Duodenal mucosa (tissue), 2 donors: ENCODE data around the gene RAB6B.

Experiments
- H3K27ac ChIP-seq: one replicate; pipeline ENCODE4 v1.7.0; 2013; ENCODE audit warnings: low read depth, low read length
- H3K27me3 ChIP-seq, 2 donors: one replicate each; pipeline ENCODE4 v1.7.0; 2013; ENCODE audit warnings: low read length in 2 of 2, control low read depth in 1 of 2; ENCODE audit not compliant: insufficient read depth in 2 of 2, control insufficient read depth in 1 of 2
- H3K36me3 ChIP-seq, 2 donors: one replicate each; pipeline ENCODE4 v1.7.0; 2013; ENCODE audit warnings: low read length in 2 of 2, control low read depth in 1 of 2; ENCODE audit not compliant: insufficient read depth in 2 of 2, control insufficient read depth in 1 of 2
- H3K4me1 ChIP-seq, 2 donors: one replicate each; pipeline ENCODE4 v1.7.0; 2013; ENCODE audit warnings: low read length in 2 of 2, control low read depth in 1 of 2; ENCODE audit not compliant: insufficient read depth in 2 of 2, control insufficient read depth in 1 of 2
- H3K4me3 ChIP-seq, 2 donors: one replicate each; pipeline ENCODE4 v1.7.0; 2013; ENCODE audit warnings: low read length in 2 of 2, low read depth in 1 of 2
- H3K9ac ChIP-seq, 2 donors: one replicate each; pipeline ENCODE4 v1.7.0; 2013; ENCODE audit warnings: low read length in 2 of 2, low read depth in 1 of 2
- H3K9me3 ChIP-seq, 2 donors: one replicate each; pipeline ENCODE4 v1.7.0; 2013; ENCODE audit warnings: low read length in 2 of 2, control low read depth in 1 of 2; ENCODE audit not compliant: control insufficient read depth in 1 of 2

Gene RAB6B

GRCh38 chr3:133937756-133938601, 42.3 kb upstream of the RAB6B start:
- H3K27ac ChIP-seq = no peak overlapping the region
- no peak overlapping the region for H3K4me3 ChIP-seq
- H3K9me3 ChIP-seq = no peaks in the 10 kb centered on the region
- no peak overlapping the region for H3K9ac ChIP-seq
- H3K4me1 ChIP-seq = peaks cover 15 to 41% of the 10 kb centered on the region in 2 donors
- H3K27me3 ChIP-seq = no peaks in the 10 kb centered on the region
- no peaks in the 10 kb centered on the region for H3K36me3 ChIP-seq

- Histone ChIP-seq H3K9ac (no peak overlapping the region), H3K9me3 (no peaks in the 10 kb centered on the region), H3K4me3 (no peak overlapping the region), H3K4me1 (peaks cover 12 to 34% of the 10 kb centered on the region in 2 donors), H3K36me3 (no peaks in the 10 kb centered on the region), H3K27me3 (no peaks in the 10 kb centered on the region), H3K27ac (no peak overlapping the region)
These were observed 41.5 kb upstream of the RAB6B start for GRCh38 chr3:133937061-133937686.

GRCh38 chr3:133935843-133936769, 40.4 kb upstream of the RAB6B start:
- no peaks in the 10 kb centered on the region for H3K36me3 ChIP-seq
- no peak overlapping the region for H3K4me3 ChIP-seq
- no peak overlapping the region for H3K9ac ChIP-seq
- H3K27ac ChIP-seq = no peak overlapping the region
- H3K27me3 ChIP-seq = no peaks in the 10 kb centered on the region
- no peaks in the 10 kb centered on the region for H3K9me3 ChIP-seq
- H3K4me1 ChIP-seq = peaks cover 12 to 34% of the 10 kb centered on the region in 2 donors

- peak overlapping the region; percentile 30 for H3K27ac ChIP-seq
These were observed 39.5 kb upstream of the RAB6B start for GRCh38 chr3:133934996-133935842.

GRCh38 chr3:133934073-133934970, 38.6 kb upstream of the RAB6B start:
- peak overlapping the region in 1 of 2 donors; percentile 54 for H3K9ac ChIP-seq
- peak overlapping the region; percentile 80 for H3K27ac ChIP-seq
- H3K4me1 ChIP-seq = peaks cover 12 to 34% of the 10 kb centered on the region in 2 donors

More at GRCh38 chr3:133934996-133935842, 39.5 kb upstream of the RAB6B start:
- no peaks in the 10 kb centered on the region for H3K27me3 ChIP-seq
- H3K4me1 ChIP-seq = peaks cover 12 to 34% of the 10 kb centered on the region in 2 donors
- H3K4me3 ChIP-seq = no peak overlapping the region
- no peaks in the 10 kb centered on the region for H3K36me3 ChIP-seq
- no peaks in the 10 kb centered on the region for H3K9me3 ChIP-seq
- no peak overlapping the region for H3K9ac ChIP-seq

GRCh38 chr3:133933097-133934024, 37.7 kb upstream of the RAB6B start:
- Histone ChIP-seq H3K4me3 (peak overlapping the region in 1 of 2 donors; percentile 34), H3K27me3 (peaks cover 0 to 7% of the 10 kb centered on the region in 2 donors), H3K9me3 (no peaks in the 10 kb centered on the region), H3K36me3 (no peaks in the 10 kb centered on the region), H3K9ac (peak overlapping the region in 1 of 2 donors; percentile 54), H3K27ac (no peak overlapping the region), H3K4me1 (peaks cover 12 to 34% of the 10 kb centered on the region in 2 donors)

More at GRCh38 chr3:133934073-133934970, 38.6 kb upstream of the RAB6B start:
- H3K27me3 ChIP-seq = no peaks in the 10 kb centered on the region
- H3K4me3 ChIP-seq = peak overlapping the region in 1 of 2 donors; percentile 34
- H3K9me3 ChIP-seq = no peaks in the 10 kb centered on the region
- no peaks in the 10 kb centered on the region for H3K36me3 ChIP-seq

GRCh38 chr3:133932009-133932408, 36.3 kb upstream of the RAB6B start:
- Histone ChIP-seq H3K9ac (no peak overlapping the region), H3K4me3 (no peak overlapping the region)

GRCh38 chr3:133931084-133931483, 35.4 kb upstream of the RAB6B start:
- no peak overlapping the region for H3K27ac ChIP-seq

More at GRCh38 chr3:133932009-133932408, 36.3 kb upstream of the RAB6B start:
- Histone ChIP-seq H3K27ac (no peak overlapping the region), H3K4me1 (peaks cover 19 to 40% of the 10 kb centered on the region in 2 donors), H3K36me3 (no peaks in the 10 kb centered on the region), H3K27me3 (peaks cover 0 to 8% of the 10 kb centered on the region in 2 donors), H3K9me3 (no peaks in the 10 kb centered on the region)

More at GRCh38 chr3:133931084-133931483, 35.4 kb upstream of the RAB6B start:
- Histone ChIP-seq H3K4me3 (no peak overlapping the region), H3K9ac (no peak overlapping the region), H3K4me1 (peaks cover 19 to 32% of the 10 kb centered on the region in 2 donors), H3K36me3 (no peaks in the 10 kb centered on the region), H3K27me3 (peaks cover 0 to 8% of the 10 kb centered on the region in 2 donors), H3K9me3 (no peaks in the 10 kb centered on the region)
